Sigmoid colon (tissue), 7 donors: Measurements from ENCODE around the gene FOXP1. TPM values are rescaled to one million over a fixed set of nuclear protein-coding genes. Genes with fewer than 3 reads are reported as not detected.
A peak's percentile ranks its signal among the peaks of the same experiment; 100 is the strongest.

Experiments
- DNase-seq: peaks from one replicate; pipeline ENCODE4 v3.0.0-alpha.2; 2019
- H3K27ac ChIP-seq, 4 donors: fragments of 200-600 bp; sonication (generic); one replicate each; pipeline ENCODE4 v1.5.1; 2016 to 2019; ENCODE audit warnings: mild to moderate bottlenecking in 1 of 4
- H3K27me3 ChIP-seq, 3 donors: fragments of 200-600 bp; sonication (generic); one replicate each; pipeline ENCODE4 v1.5.1; 2019; ENCODE audit warnings: mild to moderate bottlenecking in 1 of 3
- H3K36me3 ChIP-seq, 4 donors: fragments of 200-600 bp; sonication (generic); one replicate each; pipeline ENCODE4 v1.5.1; 2016 to 2019
- H3K4me1 ChIP-seq, 4 donors: fragments of 200-600 bp; sonication (generic); one replicate each; pipeline ENCODE4 v1.5.1; 2017 to 2019
- H3K4me3 ChIP-seq, 4 donors: fragments of 200-600 bp; sonication (generic); one replicate each; pipeline ENCODE4 v1.5.1; 2017 to 2019; ENCODE audit warnings: mild to moderate bottlenecking in 2 of 4, moderate library complexity in 1 of 4
- H3K9me3 ChIP-seq, 4 donors: fragments of 200-600 bp in 3 of 4; sonication (generic) in 3 of 4; one replicate each; pipeline versions ENCODE4 v1.5.1 to v1.6.1; 2013 to 2019
- CTCF ChIP-seq, 4 experiments: fragments of 450-650 bp in 3 of 4; fragments of 200-600 bp in 1 of 4; IDR thresholded peaks; one replicate each; pipeline ENCODE4 v1.5.1; 2016 to 2019; ENCODE audit warnings: antibody characterized with exemption in 4 of 4, mild to moderate bottlenecking in 3 of 4, moderate library complexity in 2 of 4
- EP300 ChIP-seq, 4 donors: sonication (generic); formaldehyde crosslinking; IDR thresholded peaks; one replicate each; pipeline ENCODE4 v1.6.1; 2017; ENCODE audit warnings: antibody characterized with exemption in 4 of 4
- POLR2A ChIP-seq, 2 donors: fragments of 450-650 bp; IDR thresholded peaks; one replicate each; pipeline ENCODE4 v1.6.1; 2016; ENCODE audit warnings: antibody characterized with exemption in 2 of 2, mild to moderate bottlenecking in 2 of 2, moderate library complexity in 2 of 2
- POLR2AphosphoS5 ChIP-seq, 4 donors: sonication (generic); formaldehyde crosslinking; IDR thresholded peaks; one replicate each; pipeline ENCODE4 v1.6.1; 2017; ENCODE audit warnings: antibody characterized with exemption in 4 of 4
- WGBS, 2 donors: extraction: QIAGEN DNeasy Blood & Tissue Kit; methylation state at CpG; one replicate each; pipeline ENCODE4 v1.1.7; 2013; 5-methylcytosine and 5-hydroxymethylcytosine counted together
- intact Hi-C: fragments of 100-400 bp; cut with DNase I; formaldehyde crosslinking; loops from one replicate; pipeline ENCODE4 v1.15.1; 2023
- polyA plus RNA-seq, 3 donors: library from polyadenylated mRNA; stranded (reverse); fragments of 200-250 nt; gene quantifications; one replicate each; pipeline ENCODE4 v1.2.3, GENCODE V29; 2013
- total RNA-seq, 4 donors: library from RNA; depleted of rRNA; stranded (reverse); fragments of >200 nt; gene quantifications; one replicate each; pipeline ENCODE4 v1.1.0, GENCODE V29; 2016
- donor health status: healthy with polysubstance abuse.
- donor health status: Bipolar disorder and iron deficiency.
- donor health status: healthy.

FOXP1 gene
- total and polyA plus RNA-seq, 7 donors: 13.8 to 232 (median 139) TPM

- Histone ChIP-seq H3K36me3 (no peaks in the 10 kb centered on the region), H3K27ac (peak overlapping the region in 3 of 4 donors; percentile 15 to 44 (median 20)), H3K27me3 (no peaks in the 10 kb centered on the region), H3K4me3 (no peak overlapping the region), H3K4me1 (peaks cover 0 to 53% (median 33%) of the 10 kb centered on the region in 4 donors), H3K9me3 (no peaks in the 10 kb centered on the region)
- no peak for DNase-seq
- WGBS, 2 donors: 90 to 97% methylated on average over 5 of the region's 5 CpGs
- TF ChIP-seq POLR2A (IDR thresholded peaks at IDR 0.05): no peak
- TF ChIP-seq CTCF (IDR thresholded peaks at IDR 0.05): no peak
- TF ChIP-seq EP300 (IDR thresholded peaks at IDR 0.05): no peak
- no peak for TF ChIP-seq POLR2AphosphoS5 (IDR thresholded peaks at IDR 0.05)
- intact Hi-C loops: no loop called here
These were observed 488.8 kb downstream of the FOXP1 start for GRCh38 chr3:71094658-71095209.

GRCh38 chr3:71092665-71093064 lies 490.9 kb downstream of the FOXP1 start:
- H3K4me3 ChIP-seq: no peak overlapping the region
- H3K36me3 ChIP-seq: no peaks in the 10 kb centered on the region
- 82 to 93% methylated on average over 4 of the region's 4 CpGs for WGBS, 2 donors
- H3K27me3 ChIP-seq: no peaks in the 10 kb centered on the region
- H3K4me1 ChIP-seq: peaks cover 0 to 48% (median 27%) of the 10 kb centered on the region in 4 donors
- TF ChIP-seq POLR2AphosphoS5 (IDR thresholded peaks at IDR 0.05) (no peak), POLR2A (IDR thresholded peaks at IDR 0.05) (no peak), CTCF (IDR thresholded peaks at IDR 0.05) (no peak), EP300 (IDR thresholded peaks at IDR 0.05) (no peak)
- DNase-seq: no peak
- peak overlapping the region in 2 of 4 donors; percentile 9 to 11 for H3K27ac ChIP-seq
- H3K9me3 ChIP-seq: no peaks in the 10 kb centered on the region
- intact Hi-C loops: no loop called here

GRCh38 chr3:71090207-71090606 lies 493.3 kb downstream of the FOXP1 start:
- no peak overlapping the region for H3K4me3 ChIP-seq
- intact Hi-C loops: no loop called here
- DNase-seq: no peak
- TF ChIP-seq POLR2A (IDR thresholded peaks at IDR 0.05) (no peak), POLR2AphosphoS5 (IDR thresholded peaks at IDR 0.05) (no peak), CTCF (IDR thresholded peaks at IDR 0.05) (no peak), EP300 (IDR thresholded peaks at IDR 0.05) (no peak)
- no peaks in the 10 kb centered on the region for H3K27me3 ChIP-seq
- no peaks in the 10 kb centered on the region for H3K9me3 ChIP-seq
- H3K4me1 ChIP-seq: peaks cover 0 to 36% (median 21%) of the 10 kb centered on the region in 4 donors
- H3K36me3 ChIP-seq: no peaks in the 10 kb centered on the region
- 76 to 78% methylated on average over 3 of the region's 3 CpGs for WGBS, 2 donors
- H3K27ac ChIP-seq: no peak overlapping the region

GRCh38 chr3:71089271-71089847 lies 494.2 kb downstream of the FOXP1 start:
- no peak overlapping the region for H3K27ac ChIP-seq
- no peaks in the 10 kb centered on the region for H3K9me3 ChIP-seq
- no peak overlapping the region for H3K4me3 ChIP-seq
- no peaks in the 10 kb centered on the region for H3K27me3 ChIP-seq
- intact Hi-C loops: no loop called here
- WGBS, 2 donors: 95 to 98% methylated on average over 3 of the region's 3 CpGs
- peaks cover 0 to 36% (median 21%) of the 10 kb centered on the region in 4 donors for H3K4me1 ChIP-seq
- no peak for DNase-seq
- no peaks in the 10 kb centered on the region for H3K36me3 ChIP-seq
- TF ChIP-seq POLR2AphosphoS5 (IDR thresholded peaks at IDR 0.05) (no peak), POLR2A (IDR thresholded peaks at IDR 0.05) (no peak), EP300 (IDR thresholded peaks at IDR 0.05) (no peak), CTCF (IDR thresholded peaks at IDR 0.05) (no peak)
